K562 (cell line): ENCODE measurements around the gene PPDPF. TPM values are rescaled to one million over a fixed set of nuclear protein-coding genes. Genes with fewer than 3 reads are reported as not detected.

Experiments used
- ATAC-seq: fragments of 200-7000 bp; cut with Tn5 transposase; 3 replicates; pipeline ENCODE4 v1.9.1; 2020; ENCODE audit warnings: moderate library complexity
- BruUV-seq: library from RNA; stranded (reverse); fragments of 400-500 nt; replicated peaks from 2 replicates; lab custom pipeline; 2021; lab: Mats Ljungman, UMichigan
- CTCF ChIA-PET: fragments of 300-600 bp; formaldehyde crosslinking; extraction: SDS; loops from one replicate; lab custom pipeline; 2021; ENCODE audit warnings: low intra/inter-chr PET ratio; lab: Yijun Ruan, JAX
- POLR2A ChIA-PET: fragments of 300-600, 350-650 bp; sonication (Branson Sonifier 250); formaldehyde crosslinking; extraction: SDS; loops from one replicate; lab custom pipeline; 2021; ENCODE audit warnings: antibody characterized with exemption, inconsistent platforms; lab: Yijun Ruan, JAX
- DNase-seq, 4 experiments: peaks; one replicate each; pipeline versions ENCODE4 v3.0.0 to v3.0.0-alpha.2; 2011 to 2018; ENCODE audit warnings: low spot score in 3 of 4, mixed read lengths in 3 of 4; ENCODE audit errors: extremely low read depth in 1 of 4
- FAIRE-seq: peaks from 2 replicates; lab custom pipeline; 2011; peaks lifted over from hg19 to GRCh38; lab: Jason Lieb, UNC
- H2AFZ ChIP-seq: 2 replicates; pipeline ENCODE4 v1.6.0; 2011; ENCODE audit warnings: low read depth, low read length, control low read depth, inconsistent platforms
- H3K27ac ChIP-seq: fragments of 200-600 bp; 3 replicates; pipeline ENCODE4 v1.8.0; 2011; ENCODE audit warnings: low read depth, mild to moderate bottlenecking, control low read depth, inconsistent platforms, low read length, moderate library complexity, mixed read lengths; ENCODE audit errors: extremely low read depth
- H3K27me3 ChIP-seq, 2 experiments: fragments of 300-600 bp in 1 of 2; 2 replicates in 1 of 2; 3 replicates in 1 of 2; pipeline versions ENCODE4 v1.6.0 to v1.8.0; 2011; ENCODE audit warnings: inconsistent platforms in 2 of 2, low read length in 2 of 2, mild to moderate bottlenecking in 1 of 2, mixed read lengths in 1 of 2, moderate library complexity in 1 of 2; ENCODE audit not compliant: control insufficient read depth in 2 of 2, insufficient read depth in 2 of 2
- H3K36me3 ChIP-seq: fragments of 300-600 bp; 3 replicates; pipeline ENCODE4 v1.8.0; 2011; ENCODE audit warnings: mild to moderate bottlenecking, low read length, inconsistent platforms; ENCODE audit not compliant: control insufficient read depth, insufficient read depth
- H3K4me1 ChIP-seq, 2 experiments: fragments of 200-600 bp in 1 of 2; replicated peaks in 1 of 2; 2 replicates in 1 of 2; 3 replicates in 1 of 2; pipeline versions ENCODE4 v1.5.1 to v1.8.0; 2011; ENCODE audit warnings: inconsistent platforms in 2 of 2, low read length in 2 of 2, mild to moderate bottlenecking in 1 of 2, mixed read lengths in 1 of 2, moderate library complexity in 1 of 2; ENCODE audit not compliant: control insufficient read depth in 2 of 2, insufficient read depth in 2 of 2
- H3K4me2 ChIP-seq: 2 replicates; pipeline ENCODE4 v1.6.1; 2011; ENCODE audit warnings: low read length, control low read depth, inconsistent platforms, mixed read lengths; ENCODE audit not compliant: insufficient read depth
- H3K4me3 ChIP-seq: fragments of 200-600 bp; sonication (generic), shearing (Covaris generic); 2 replicates; pipeline ENCODE4 v1.5.1; 2016; ENCODE audit warnings: control low read depth, inconsistent platforms
- H3K79me2 ChIP-seq: fragments of 200-600 bp; 3 replicates; pipeline ENCODE4 v1.8.0; 2011; ENCODE audit warnings: low read length, inconsistent platforms; ENCODE audit not compliant: control insufficient read depth, insufficient read depth
- H3K9ac ChIP-seq, 2 experiments: 2 replicates each; pipeline versions ENCODE4 v1.6.0 to v1.6.1; 2011; ENCODE audit warnings: low read depth in 2 of 2, low read length in 2 of 2, control low read depth in 1 of 2, inconsistent platforms in 1 of 2, mild to moderate bottlenecking in 1 of 2, mixed read lengths in 1 of 2; ENCODE audit not compliant: insufficient read depth in 1 of 2
- H3K9me1 ChIP-seq: one replicate; pipeline ENCODE4 v1.6.0; 2011; ENCODE audit warnings: inconsistent platforms, mild to moderate bottlenecking, low read length, moderate library complexity; ENCODE audit not compliant: control insufficient read depth, insufficient read depth
- H3K9me3 ChIP-seq: replicated peaks from 2 replicates; pipeline ENCODE4 v1.5.1; 2011; ENCODE audit warnings: low read depth, low read length, inconsistent platforms; ENCODE audit not compliant: control insufficient read depth, insufficient read depth
- H4K20me1 ChIP-seq: replicated peaks from 2 replicates; pipeline ENCODE4 v1.6.1; 2011; ENCODE audit warnings: low read length, inconsistent platforms, mixed read lengths; ENCODE audit not compliant: control insufficient read depth, insufficient read depth
- CHD1 ChIP-seq: fragments of 200-600 bp; sonication (generic); IDR thresholded peaks from one replicate; pipeline ENCODE4 v1.6.1; 2012; ENCODE audit warnings: mild to moderate bottlenecking, moderate library complexity, low read length, inconsistent platforms
- FOXJ3 ChIP-seq: sonication (generic); formaldehyde crosslinking; IDR thresholded peaks from 2 replicates; pipeline ENCODE4 v1.4.0; 2020; ENCODE audit warnings: mild to moderate bottlenecking, missing genetic modification reagents
- SRF ChIP-seq, 2 experiments: fragments of 250-450, 450-650 bp in 1 of 2; sonication (Bioruptor Pico) in 1 of 2; sonication (generic) in 1 of 2; formaldehyde crosslinking; IDR thresholded peaks; 2 replicates each; pipeline versions ENCODE4 v1.5.0 to v1.5.1; 2020 to 2022; ENCODE audit warnings: mild to moderate bottlenecking in 1 of 2, missing genetic modification reagents in 1 of 2
- ZKSCAN1 ChIP-seq: fragments of 150-350 bp; IDR thresholded peaks from 2 replicates; pipeline ENCODE4 v1.6.1; 2016; ENCODE audit warnings: low read depth, low read length
- whole genome bisulfite sequencing: fragments of 100-300 bp; shearing (Covaris generic); methylation state at CpG from one replicate; pipeline ENCODE4 v1.1.6; 2016; ENCODE audit warnings: low coverage, mixed read lengths; ENCODE audit not compliant: insufficient coverage; ENCODE audit errors: missing lambda C conversion rate; 5-methylcytosine and 5-hydroxymethylcytosine counted together
- in situ Hi-C: fragments of 300-500 bp; cut with MboI; formaldehyde crosslinking; loops from 4 replicates; pipeline ENCODE4 v1.15.0; 2018; ENCODE audit warnings: inconsistent platforms, mixed read lengths
- intact Hi-C: fragments of 100-400 bp; cut with micrococcal nuclease; formaldehyde crosslinking; loops from 2 replicates; pipeline ENCODE4 v1.14.2; 2022
- polyA plus RNA-seq, 8 experiments: library from polyadenylated mRNA; depleted of rRNA in 4 of 8; stranded (reverse) in 5 of 8; unstranded in 3 of 8; fragments of >200 nt; fragmentation: Nextera tagmentation in 2 of 8; fragmentation: Illumina TruSeq in 1 of 8; extraction: Ambion mirVana in 2 of 8; extraction: Trizol in 1 of 8; gene quantifications; 2 replicates each; pipeline versions ENCODE4 v1.2.1 to v1.2.3, GENCODE V29; 2011 to 2014; ENCODE audit warnings: inconsistent platforms in 1 of 8, missing spikeins in 1 of 8
- total RNA-seq, 7 experiments: library from RNA; depleted of rRNA in 6 of 7; stranded (reverse); fragments of >200 nt in 6 of 7; fragmentation: Illumina TruSeq in 2 of 7; extraction: Trizol in 2 of 7; gene quantifications; 2 replicates each; pipeline versions ENCODE4 v1.2.1 to v1.2.3, GENCODE V29; 2011 to 2021; ENCODE audit warnings: low replicate concordance in 1 of 7
- TF ChIP-seq, protein P1 (sequence below), 3 experiments: fragments of 200-800 bp in 1 of 3; fragments of 250-450 bp in 1 of 3; fragments of 450-650 bp in 1 of 3; sonication (Bioruptor Pico) in 1 of 3; sonication (Bioruptor generic) in 1 of 3; formaldehyde crosslinking in 1 of 3; IDR thresholded peaks; 2 replicates each; pipeline versions ENCODE4 v1.6.1 to v1.8.0; 2016 to 2022; ENCODE audit warnings: mild to moderate bottlenecking in 2 of 3, missing genetic modification characterization in 2 of 3, missing compliant biosample characterization in 1 of 3, moderate library complexity in 1 of 3
- TF ChIP-seq, protein P2 (sequence below): fragments of 200-800 bp; sonication (Bioruptor generic); IDR thresholded peaks from 2 replicates; pipeline ENCODE4 v1.6.1; 2017; ENCODE audit warnings: missing genetic modification characterization, missing compliant biosample characterization
- TF ChIP-seq, protein P3 (sequence below): conservative IDR thresholded peaks from 2 replicates; pipeline ENCODE4 v1.6.1; 2011; ENCODE audit warnings: low read depth, mild to moderate bottlenecking, low read length; ENCODE audit not compliant: control insufficient read depth
- TF ChIP-seq, protein P4 (sequence below), 3 experiments: IDR thresholded peaks in 2 of 3; conservative IDR thresholded peaks in 1 of 3; 2 replicates each; pipeline ENCODE4 v1.5.1; 2011 to 2012; ENCODE audit warnings: low read length in 3 of 3, mild to moderate bottlenecking in 3 of 3, control low read depth in 2 of 3, improper control_type of control experiment in 1 of 3, inconsistent platforms in 1 of 3, low read depth in 1 of 3, mixed read lengths in 1 of 3, moderate library complexity in 1 of 3; ENCODE audit not compliant: insufficient read depth in 2 of 3

Gene PPDPF
- total and polyA plus RNA-seq, 9 of the 15 experiments (the other 6 are each of a cell fraction or from before 2014, with no cell fraction given) = 0.77 to 233 (median 10.5) TPM

DNA sequence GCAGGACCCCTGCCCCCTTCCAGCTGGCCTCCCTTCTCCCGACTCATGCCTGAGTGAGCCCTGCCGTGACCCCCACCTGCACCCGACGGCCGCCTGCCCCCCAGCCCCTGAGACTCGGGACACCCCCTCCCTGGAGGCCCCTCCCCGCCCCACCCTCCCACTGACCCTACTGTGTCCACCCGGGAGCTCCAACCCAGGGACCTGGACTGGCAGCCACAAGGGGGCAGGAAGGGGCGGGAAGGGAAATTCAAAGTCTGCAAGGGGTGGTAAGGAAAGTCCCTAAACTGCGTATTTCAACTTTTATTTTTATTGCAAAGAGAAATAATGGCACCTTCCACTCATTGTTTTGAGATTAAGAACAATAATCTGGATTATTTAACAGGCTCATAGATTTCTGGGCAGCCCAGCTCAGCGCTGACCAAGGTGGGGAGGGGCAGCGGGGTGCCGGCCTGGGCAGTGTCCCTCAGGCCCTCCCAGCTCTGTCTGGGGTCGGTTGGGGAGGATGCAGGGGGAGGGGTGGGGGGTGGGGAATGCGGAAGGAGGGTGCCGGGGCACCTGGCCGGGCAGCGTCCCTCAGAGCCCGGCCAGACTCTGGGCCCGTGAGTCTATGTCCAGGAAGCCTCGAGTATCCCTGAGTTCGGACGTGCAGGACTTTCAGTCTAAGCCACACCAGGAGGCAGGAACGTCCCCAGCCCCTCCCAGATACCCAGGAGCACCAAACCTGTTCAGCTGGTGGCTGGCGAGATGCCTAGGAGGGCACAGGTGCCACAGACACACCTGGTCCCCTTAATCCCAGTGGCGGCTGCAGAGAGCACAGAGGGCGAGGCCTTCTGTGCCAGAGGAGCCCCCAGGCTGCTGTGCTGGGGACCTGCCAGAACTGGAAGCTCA is 17.9 kb downstream of the PPDPF start:
- no peaks in the 10 kb centered on the region for H3K9me3 ChIP-seq
- peaks cover 0 to 26% of the 10 kb centered on the region in 2 experiments; a peak in 2 of 5 replicates for H3K27me3 ChIP-seq
- H3K4me3 ChIP-seq = no peak overlapping the region
- ChIA-PET CTCF (interaction anchor here (0.6 to 3.4 kb wide), 6 partner anchors 272 to 747 kb away, joined by 3 to 25 read pairs (median 4); no protein-coding TSS in a partner anchor), POLR2A (interaction anchor here (0.5 to 1.3 kb wide), 10 partner anchors 10 to 442 kb away, joined by 3 to 5 read pairs (median 3); partner anchors contain the start of genes DNAJC5 and PRPF6)
- no TSS peak for BruUV-seq
- H3K9me1 ChIP-seq = no peaks in the 10 kb centered on the region
- H3K36me3 ChIP-seq = no peaks in the 10 kb centered on the region
- H3K4me1 ChIP-seq = peaks cover 6 to 94% of the 10 kb centered on the region in 2 experiments; a peak in 4 of 5 replicates
- H3K4me2 ChIP-seq = peak overlapping the region; percentile 53
- FAIRE-seq = peak; percentile 87
- peak overlapping the region; percentile 92; the same call in 1 of the 2 replicates for H2AFZ ChIP-seq
- no peaks in the 10 kb centered on the region for H3K79me2 ChIP-seq
- WGBS = 53% methylated on average over 15 of the region's 27 CpGs
- in situ Hi-C loops (no loop called here), intact Hi-C loops (loop anchor here (2.0 to 10.0 kb wide), 4 partner anchors 116 to 499 kb away; partner anchors contain the start of genes ARFRP1, C20orf204, RTEL1 and STMN3)
- peaks cover 3% of the 10 kb centered on the region for H4K20me1 ChIP-seq
- no peak overlapping the region for H3K27ac ChIP-seq
- H3K9ac ChIP-seq = peak overlapping the region in 1 of 2 experiments; percentile 86; a peak in 2 of 4 replicates
- peak in 2 of 4 experiments; percentile 74 to 89 for DNase-seq
- ATAC-seq = peak; percentile 80
- no peak for TF ChIP-seq CHD1
- TF ChIP-seq, protein P1, sequence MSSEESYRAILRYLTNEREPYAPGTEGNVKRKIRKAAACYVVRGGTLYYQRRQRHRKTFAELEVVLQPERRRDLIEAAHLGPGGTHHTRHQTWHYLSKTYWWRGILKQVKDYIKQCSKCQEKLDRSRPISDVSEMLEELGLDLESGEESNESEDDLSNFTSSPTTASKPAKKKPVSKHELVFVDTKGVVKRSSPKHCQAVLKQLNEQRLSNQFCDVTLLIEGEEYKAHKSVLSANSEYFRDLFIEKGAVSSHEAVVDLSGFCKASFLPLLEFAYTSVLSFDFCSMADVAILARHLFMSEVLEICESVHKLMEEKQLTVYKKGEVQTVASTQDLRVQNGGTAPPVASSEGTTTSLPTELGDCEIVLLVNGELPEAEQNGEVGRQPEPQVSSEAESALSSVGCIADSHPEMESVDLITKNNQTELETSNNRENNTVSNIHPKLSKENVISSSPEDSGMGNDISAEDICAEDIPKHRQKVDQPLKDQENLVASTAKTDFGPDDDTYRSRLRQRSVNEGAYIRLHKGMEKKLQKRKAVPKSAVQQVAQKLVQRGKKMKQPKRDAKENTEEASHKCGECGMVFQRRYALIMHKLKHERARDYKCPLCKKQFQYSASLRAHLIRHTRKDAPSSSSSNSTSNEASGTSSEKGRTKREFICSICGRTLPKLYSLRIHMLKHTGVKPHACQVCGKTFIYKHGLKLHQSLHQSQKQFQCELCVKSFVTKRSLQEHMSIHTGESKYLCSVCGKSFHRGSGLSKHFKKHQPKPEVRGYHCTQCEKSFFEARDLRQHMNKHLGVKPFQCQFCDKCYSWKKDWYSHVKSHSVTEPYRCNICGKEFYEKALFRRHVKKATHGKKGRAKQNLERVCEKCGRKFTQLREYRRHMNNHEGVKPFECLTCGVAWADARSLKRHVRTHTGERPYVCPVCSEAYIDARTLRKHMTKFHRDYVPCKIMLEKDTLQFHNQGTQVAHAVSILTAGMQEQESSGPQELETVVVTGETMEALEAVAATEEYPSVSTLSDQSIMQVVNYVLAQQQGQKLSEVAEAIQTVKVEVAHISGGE (CRISPR knock-in tag; IDR thresholded peaks at IDR 0.05) = peak in 1 of 3 experiments; percentile 57; a peak in 2 of 6 replicates
- TF ChIP-seq, protein P2, sequence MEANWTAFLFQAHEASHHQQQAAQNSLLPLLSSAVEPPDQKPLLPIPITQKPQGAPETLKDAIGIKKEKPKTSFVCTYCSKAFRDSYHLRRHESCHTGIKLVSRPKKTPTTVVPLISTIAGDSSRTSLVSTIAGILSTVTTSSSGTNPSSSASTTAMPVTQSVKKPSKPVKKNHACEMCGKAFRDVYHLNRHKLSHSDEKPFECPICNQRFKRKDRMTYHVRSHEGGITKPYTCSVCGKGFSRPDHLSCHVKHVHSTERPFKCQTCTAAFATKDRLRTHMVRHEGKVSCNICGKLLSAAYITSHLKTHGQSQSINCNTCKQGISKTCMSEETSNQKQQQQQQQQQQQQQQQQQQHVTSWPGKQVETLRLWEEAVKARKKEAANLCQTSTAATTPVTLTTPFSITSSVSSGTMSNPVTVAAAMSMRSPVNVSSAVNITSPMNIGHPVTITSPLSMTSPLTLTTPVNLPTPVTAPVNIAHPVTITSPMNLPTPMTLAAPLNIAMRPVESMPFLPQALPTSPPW = peak; percentile 80
- 0 out of 4 replicates have a peak, but pooled peaks of 1 of the 2 experiments have one; percentile 7 for TF ChIP-seq SRF (CRISPR knock-in tag; IDR thresholded peaks at IDR 0.05)
- TF ChIP-seq, protein P3, sequence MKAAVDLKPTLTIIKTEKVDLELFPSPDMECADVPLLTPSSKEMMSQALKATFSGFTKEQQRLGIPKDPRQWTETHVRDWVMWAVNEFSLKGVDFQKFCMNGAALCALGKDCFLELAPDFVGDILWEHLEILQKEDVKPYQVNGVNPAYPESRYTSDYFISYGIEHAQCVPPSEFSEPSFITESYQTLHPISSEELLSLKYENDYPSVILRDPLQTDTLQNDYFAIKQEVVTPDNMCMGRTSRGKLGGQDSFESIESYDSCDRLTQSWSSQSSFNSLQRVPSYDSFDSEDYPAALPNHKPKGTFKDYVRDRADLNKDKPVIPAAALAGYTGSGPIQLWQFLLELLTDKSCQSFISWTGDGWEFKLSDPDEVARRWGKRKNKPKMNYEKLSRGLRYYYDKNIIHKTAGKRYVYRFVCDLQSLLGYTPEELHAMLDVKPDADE = 0 out of 2 replicates have a peak, but pooled peaks have one; percentile 24
- TF ChIP-seq, protein P4, sequence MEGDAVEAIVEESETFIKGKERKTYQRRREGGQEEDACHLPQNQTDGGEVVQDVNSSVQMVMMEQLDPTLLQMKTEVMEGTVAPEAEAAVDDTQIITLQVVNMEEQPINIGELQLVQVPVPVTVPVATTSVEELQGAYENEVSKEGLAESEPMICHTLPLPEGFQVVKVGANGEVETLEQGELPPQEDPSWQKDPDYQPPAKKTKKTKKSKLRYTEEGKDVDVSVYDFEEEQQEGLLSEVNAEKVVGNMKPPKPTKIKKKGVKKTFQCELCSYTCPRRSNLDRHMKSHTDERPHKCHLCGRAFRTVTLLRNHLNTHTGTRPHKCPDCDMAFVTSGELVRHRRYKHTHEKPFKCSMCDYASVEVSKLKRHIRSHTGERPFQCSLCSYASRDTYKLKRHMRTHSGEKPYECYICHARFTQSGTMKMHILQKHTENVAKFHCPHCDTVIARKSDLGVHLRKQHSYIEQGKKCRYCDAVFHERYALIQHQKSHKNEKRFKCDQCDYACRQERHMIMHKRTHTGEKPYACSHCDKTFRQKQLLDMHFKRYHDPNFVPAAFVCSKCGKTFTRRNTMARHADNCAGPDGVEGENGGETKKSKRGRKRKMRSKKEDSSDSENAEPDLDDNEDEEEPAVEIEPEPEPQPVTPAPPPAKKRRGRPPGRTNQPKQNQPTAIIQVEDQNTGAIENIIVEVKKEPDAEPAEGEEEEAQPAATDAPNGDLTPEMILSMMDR (IDR thresholded peaks at IDR 0.05 in 2 of 3, conservative IDR thresholded peaks at IDR 0.05 in 1 of 3; ENCODE audit: insufficient read depth in 2 of 3, low read depth in 1 of 3, low read length in 3 of 3) = peak in 2 of 3 experiments; percentile 22 to 41; a peak in 3 of 6 replicates
- 0 out of 2 replicates have a peak, but pooled peaks have one; percentile 3 for TF ChIP-seq ZKSCAN1
- TF ChIP-seq FOXJ3 (CRISPR knock-in tag) = no peak
